ENCODE results near the gene HES1.
"Not testable (repeated sequence)": the region's sequence is repeated elsewhere in the genome, so short reads cannot be mapped to it uniquely, and the experiment has no call there.

HES1 gene, protein sequence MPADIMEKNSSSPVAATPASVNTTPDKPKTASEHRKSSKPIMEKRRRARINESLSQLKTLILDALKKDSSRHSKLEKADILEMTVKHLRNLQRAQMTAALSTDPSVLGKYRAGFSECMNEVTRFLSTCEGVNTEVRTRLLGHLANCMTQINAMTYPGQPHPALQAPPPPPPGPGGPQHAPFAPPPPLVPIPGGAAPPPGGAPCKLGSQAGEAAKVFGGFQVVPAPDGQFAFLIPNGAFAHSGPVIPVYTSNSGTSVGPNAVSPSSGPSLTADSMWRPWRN

DNA sequence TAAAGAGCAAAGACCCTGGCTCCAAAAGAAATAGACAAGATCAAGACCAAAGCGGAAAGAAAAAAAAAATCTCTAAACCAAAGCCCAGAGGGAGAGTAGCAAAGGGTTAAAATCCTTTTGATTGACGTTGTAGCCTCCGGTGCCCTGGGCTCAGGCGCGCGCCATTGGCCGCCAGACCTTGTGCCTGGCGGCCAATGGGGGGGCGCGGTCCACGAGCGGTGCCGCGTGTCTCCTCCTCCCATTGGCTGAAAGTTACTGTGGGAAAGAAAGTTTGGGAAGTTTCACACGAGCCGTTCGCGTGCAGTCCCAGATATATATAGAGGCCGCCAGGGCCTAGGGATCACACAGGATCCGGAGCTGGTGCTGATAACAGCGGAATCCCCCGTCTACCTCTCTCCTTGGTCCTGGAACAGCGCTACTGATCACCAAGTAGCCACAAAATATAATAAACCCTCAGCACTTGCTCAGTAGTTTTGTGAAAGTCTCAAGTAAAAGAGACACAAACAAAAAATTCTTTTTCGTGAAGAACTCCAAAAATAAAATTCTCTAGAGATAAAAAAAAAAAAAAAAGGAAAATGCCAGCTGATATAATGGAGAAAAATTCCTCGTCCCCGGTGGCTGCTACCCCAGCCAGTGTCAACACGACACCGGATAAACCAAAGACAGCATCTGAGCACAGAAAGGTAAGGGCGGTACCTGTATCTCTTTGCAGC, at the start of gene HES1:
HES1 (plus strand) TSS at position 343 of the 713 bp plus-strand sequence; CDS start at position 576, 233 bp downstream.
- DNase-seq (ENCODE audit: low read depth, low spot score) = no peak

DNA sequence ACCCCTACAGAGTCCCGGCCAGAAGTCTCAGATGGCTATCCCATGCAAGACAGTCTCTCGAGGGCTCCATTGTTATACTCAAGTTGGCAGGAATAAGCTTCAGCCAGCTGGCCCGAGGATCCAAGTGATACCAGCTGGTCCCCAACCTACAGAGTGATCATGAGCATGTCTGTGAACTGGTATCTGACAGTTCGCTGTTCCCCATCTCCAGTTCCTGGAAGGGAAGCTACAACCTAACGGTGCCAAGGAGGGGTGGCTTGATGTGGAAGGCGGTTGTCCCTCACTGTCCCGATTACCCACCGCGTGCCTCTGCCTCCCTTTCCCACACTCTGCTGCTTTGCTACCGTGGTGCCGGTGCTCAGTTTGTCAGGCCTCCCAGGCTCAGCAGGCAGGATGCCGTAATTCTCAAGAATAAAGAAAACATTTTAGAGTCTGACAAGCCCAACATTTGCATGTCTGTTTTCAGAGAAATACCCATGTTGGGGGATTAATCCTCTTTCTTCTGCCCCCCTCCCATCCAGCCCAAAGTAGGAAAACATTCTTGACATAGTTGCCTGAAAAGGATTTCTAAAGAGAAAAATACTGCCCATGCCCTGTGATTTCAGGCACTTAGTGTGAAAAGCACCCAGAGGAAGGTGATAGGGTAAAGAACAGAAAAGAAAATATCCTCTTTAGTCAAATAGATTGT, 49.4 kb upstream of the HES1 start:
- no peak for DNase-seq (ENCODE audit: low read depth, low spot score)

DNA sequence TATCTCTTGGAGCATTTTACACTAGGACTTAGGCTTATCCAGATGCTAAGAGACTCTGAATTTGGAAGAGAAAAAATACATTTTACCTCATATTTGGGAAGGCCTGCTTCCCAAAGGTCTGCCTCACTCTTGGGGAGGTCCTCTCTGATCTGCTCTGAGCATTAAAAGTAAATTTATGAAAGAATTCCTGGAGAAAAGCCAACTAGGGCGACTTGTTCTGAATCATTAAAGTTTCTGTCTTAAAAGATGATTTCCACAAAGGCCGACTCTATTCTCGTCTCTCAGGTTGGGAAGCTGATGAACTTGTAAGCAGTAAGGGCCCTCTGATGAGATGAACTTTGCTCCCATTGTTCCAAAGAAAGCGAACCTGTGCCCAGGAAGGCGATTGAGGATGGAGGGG, 48.7 kb upstream of the HES1 start:
- DNase-seq (ENCODE audit: low read depth, low spot score) = no peak

DNA sequence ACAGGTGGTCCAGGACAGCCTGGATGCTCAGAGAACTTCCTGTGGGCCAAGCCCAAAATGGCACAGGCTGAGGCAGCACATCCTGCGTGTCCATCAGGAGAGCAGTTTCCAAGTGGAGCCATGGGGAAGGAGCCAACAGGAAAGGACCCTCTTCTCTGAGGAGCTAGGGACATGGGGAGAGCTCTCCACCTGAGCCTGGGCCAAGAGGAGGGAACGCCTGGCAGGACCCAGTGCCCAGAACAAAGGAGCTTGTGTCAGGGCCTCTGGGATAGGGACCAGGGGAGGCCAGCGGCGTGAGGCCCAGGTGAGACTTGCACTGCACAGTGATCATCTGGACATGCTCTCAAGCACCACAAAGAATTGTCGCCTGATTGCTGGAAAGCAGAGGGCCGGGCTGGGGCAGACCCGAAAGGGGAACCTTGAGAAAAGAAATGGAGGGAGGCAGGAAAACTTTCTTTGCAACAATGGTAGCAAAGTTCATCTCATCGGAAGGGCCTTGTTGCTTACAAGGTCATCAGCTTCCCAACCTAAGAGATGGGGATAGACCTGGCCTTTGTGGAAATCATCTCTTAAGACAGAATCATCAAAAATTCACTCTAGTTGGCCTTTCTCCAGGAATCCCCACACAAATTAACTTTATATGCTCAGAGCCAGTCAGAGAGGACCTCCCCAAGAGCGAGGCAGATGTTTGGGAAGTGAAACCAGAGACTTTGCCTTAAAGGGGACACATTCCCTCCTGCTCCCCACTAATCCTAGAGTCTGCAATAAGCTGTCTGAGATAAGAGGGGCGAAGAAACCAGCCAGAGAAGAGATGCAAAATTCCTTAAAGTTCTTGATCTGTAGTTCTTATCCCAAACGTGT, 47.7 kb upstream of the HES1 start:
- no peak for DNase-seq (ENCODE audit: low read depth, low spot score)

DNA sequence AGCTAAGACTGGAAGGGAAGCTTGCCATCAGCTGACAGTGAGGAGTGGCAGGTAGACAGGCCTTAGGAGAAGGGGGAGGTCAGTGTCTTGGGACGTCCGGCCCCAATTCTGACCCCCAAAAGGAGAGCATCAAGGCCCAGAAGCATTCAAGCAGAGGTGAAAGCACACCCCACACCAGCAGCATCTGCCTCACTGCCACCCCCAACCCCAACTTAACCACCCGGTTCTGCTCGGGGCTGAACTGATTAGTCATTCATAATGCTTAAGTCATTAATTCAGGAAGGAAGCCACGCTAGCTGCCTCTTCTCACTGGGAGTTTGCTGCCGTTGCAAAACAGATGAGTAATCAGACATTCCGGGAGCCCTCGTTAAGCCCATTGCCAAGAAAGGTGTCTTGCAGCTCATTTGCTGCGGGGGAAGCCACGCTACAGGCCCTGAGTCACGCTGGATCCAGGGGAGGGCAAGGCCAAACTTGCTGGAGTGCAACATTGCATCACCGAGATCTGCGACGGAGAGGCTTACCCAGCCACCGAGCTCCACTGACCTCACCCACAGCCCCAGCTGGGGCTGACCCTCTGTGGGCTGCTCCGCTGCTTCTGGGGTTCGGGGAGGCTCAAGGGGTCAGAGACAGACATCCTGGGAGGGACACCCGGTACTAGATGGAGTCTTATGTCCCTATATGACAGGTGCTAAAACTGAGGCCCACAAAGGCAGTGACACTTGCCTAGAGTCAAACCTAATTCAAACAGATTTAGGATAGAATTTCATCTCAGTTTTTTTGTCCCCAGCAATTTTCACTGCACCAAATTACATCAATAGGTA, 46.4 kb upstream of the HES1 start:
- no peak for DNase-seq (ENCODE audit: low read depth, low spot score)

DNA sequence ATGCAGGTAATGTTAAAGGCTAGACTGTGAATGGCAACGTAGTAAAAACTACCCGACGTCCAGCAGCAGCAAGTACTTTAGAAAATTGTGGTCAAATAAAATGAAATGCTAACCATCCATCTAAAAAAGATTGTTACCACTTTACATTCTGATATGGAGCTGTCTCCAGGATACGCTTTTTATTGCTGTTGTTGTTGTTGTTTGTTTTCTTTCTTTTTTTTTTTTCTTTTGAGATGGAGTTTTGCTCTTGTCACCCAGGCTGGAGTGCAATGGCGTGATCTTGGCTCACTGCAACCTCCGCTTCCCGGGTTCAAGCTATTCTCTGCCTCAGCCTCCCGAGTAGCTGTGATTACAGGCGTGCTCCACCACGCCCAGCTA, 45.8 kb upstream of the HES1 start:
- DNase-seq (ENCODE audit: low read depth, low spot score) = not testable (repeated sequence)

DNA sequence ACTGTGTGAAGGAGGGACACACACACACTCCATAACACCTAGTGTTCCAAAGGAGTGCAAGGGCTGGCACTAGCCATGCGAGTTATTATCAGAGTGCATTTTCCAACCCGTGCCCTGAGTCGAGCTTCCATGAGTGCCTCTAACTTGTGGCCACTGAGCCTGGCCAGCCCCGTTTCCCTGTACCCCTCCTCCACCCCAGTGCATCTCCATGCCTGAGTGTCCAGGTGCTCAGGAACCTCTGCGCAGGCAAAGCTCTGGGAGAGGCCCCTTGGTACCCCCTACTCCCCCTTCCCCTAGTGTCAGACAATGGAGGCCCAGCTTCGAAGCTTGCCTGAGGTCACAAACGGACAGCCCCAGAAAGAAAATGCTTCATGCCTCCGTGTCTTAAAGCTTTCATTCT, 45.2 kb upstream of the HES1 start:
- no peak for DNase-seq (ENCODE audit: low read depth, low spot score)

DNA sequence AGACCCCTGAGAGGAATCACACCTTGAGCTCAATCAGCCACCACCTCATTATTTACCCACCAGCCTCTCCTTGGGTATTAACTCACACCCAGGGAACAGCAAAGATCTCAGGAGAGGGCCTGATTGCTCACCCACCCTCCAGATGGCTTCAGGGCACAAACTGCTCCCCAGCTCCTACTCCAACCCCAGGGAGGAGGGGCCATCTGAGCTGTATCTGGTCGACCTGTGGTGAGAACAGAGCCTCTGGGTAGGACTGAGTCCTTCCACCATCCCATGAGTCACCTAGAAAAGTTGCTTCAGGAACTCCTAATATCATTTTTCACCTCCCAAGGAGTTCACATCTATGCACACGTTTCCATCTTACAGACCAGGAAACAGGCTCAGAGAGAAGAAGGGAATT, 44.8 kb upstream of the HES1 start:
- DNase-seq (ENCODE audit: low read depth, low spot score) = no peak

DNA sequence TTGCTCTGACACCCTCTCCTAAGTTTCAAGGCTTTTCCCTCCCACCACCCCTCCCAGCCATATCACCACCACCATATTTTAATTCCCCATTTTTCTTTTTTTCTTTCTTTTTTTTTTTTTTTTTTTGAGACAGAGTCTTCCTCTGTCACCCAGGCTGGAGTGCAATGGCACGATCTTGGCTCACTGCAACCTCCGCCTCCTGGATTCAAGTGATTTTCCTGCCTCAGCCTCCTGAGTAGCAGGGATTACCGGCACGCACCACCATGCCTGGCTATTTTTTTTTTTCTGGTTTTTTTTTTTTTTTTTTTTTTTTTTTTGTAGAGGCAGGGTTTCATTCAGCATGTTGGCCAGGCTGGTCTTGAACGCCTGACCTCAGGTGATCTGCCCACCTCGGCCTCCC, 44.1 kb upstream of the HES1 start:
- DNase-seq (ENCODE audit: low read depth, low spot score) = not testable (repeated sequence)

DNA sequence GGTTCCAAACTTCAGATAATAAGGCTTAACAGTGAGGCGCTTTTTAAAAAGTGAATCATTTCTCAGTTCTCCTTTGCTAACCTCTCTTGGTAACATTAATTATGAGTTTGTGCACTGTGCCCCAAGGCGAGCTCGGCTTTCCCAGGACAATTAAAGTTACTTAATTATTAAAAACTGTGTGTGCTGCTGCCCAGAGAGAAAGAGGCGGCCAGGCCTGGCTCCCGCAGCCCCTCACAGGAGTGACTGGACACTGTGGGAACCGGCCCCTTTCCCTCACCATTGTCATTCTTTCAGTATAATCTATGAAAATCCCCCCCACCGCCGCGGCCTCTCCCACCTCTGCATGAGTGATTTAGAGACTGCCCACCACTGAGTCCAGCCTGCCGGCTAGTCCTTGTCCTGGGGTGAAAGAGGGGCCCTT, 43.1 kb upstream of the HES1 start:
- no peak for DNase-seq (ENCODE audit: low read depth, low spot score)

DNA sequence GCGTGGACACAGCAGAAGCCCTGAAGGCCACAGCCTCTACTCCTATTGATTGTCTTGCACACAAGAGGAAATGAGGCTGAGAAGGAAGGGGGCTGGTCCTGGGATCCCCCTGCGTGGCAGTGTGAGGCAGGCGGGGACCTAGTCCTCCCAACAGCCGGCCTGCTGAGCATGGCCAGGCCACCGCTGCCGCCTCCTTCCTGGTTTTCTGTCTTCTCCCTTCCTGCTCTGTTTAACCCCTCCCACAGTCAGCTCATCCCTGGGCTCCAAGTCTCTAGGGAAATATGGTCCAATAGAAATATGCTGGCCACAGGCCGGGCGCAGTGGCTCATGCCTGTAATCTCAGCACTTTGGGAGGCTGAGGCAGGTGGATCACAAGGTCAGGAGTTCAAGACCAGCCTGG, 42.1 kb upstream of the HES1 start:
- no peak for DNase-seq (ENCODE audit: low read depth, low spot score)

DNA sequence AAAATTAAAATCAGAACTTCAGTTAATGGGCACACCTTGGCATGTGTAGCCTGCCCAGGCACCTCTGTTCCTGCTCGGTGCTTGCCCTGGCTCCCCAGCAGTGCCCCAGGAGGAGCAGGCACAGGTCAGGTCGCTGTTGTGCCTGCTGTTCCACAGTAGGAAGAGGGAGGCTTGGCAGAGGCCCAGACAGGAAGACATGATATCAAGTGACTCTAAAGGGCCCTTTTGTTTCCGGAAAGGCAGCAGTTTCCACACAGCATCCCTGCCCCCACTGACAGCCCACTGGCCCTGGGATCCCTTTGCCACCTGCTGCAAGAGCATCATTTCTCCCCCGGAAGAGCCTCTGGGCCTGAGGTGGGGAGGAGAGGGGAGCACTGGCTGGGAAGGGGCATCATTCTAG, 40.5 kb upstream of the HES1 start:
- no peak for DNase-seq (ENCODE audit: low read depth, low spot score)

DNA sequence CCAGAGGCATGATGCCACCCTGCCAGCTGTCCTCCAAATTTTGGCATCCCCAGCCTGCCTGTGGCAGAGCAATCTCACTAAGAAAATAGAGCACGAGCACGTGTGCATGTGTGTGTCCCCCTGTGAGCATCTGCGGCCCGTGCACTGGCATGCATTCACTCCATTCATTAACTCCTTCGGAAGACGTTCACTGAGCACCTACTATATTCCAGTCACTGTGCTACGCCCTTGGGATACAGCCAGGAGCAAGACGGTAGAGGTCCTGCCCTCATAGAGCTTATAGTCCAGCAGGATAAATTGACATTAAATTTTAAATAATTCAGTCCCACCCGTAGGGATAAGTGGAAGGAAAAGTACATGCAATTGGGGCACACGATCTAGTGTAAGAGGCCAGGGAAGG, 40.0 kb upstream of the HES1 start:
- DNase-seq (ENCODE audit: low read depth, low spot score) = no peak

DNA sequence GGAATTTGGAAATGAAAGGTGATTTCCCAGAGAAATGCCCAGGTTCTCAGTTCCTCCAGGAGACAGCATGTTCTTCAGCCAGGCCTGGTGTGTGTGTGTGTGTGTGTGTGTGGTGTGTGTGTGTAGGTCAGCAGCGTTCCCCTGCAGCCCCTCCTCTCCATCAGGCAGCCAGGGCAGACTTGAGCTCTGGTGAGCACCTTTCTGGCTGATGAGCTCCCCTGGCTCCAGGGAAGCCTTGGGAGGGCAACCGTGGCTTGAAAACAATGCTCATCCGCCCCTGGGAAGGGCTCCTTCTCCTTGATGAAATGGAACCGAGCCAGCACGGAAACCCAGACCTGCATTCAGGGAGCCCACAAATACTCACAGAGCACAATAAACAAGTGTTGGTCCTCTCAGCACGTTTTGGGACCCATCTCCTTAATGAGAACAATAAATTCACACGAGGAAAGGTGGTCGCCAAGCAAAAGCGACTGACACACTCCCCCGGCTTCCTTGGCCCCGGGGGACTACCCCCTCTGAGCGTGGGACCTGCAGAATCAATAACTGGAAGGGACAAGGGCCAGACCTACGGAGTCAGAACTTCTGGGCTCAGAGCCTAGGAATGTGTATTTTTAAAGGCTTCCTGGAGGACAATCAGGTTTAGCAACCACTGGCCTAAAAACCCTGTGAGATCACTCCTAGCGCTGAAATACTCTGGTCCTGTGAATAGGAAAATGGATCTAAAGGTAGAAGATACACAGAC, 38.6 kb upstream of the HES1 start:
- no peak for DNase-seq (ENCODE audit: low read depth, low spot score)

DNA sequence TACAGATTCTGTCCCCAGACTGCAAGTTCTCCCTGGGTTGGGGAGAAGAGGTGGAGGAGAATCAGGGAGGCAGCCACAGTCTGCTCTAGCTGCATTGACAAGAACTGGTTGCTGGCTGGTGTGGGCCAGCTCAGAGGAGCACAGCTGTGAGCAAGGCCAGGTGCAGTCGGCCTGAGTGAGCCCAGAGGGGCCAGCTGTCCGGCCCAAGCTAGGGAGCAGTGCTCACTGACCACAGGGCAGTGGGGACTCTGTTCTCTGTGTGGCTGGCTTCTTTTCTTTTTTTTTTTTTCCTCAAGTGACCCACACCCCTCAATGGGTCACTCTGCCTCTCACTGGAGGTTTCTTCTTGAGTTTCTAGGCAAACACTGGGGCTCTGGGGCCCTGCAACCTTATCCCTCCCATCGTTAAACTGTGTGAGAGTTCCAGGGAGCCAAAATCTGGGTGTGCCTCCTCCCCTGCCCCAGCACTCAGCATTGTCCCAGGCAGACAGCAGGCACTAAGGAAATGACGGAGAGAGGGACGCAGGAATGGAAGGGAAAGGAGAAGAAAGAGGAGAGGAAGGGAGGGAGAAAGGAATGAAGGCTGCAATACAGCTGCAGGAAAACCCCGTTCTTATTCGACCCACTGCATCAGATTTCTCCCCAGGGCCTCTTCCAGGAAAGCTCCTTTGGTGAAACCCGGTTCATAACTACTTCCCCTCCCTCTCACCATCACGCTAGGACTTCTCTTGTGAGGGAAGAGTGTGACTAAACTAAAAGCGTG, 37.7 kb upstream of the HES1 start:
- DNase-seq (ENCODE audit: low read depth, low spot score) = no peak

DNA sequence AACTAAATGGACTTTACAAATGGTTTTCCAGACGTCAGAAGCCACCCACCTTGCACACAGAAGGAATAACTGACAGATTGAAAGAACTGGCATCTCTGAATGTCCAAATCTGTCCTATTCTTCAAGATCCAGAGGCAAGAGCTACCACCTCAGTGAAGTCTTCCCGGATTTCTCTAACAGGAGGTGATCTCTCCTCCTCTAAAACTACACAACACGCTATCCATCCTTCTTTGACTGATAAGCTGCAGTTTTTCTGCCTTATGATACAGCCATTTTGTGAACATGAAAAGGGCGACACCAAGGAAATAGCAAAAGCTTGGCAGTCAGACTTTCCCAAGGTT, 37.1 kb upstream of the HES1 start:
- no peak for DNase-seq (ENCODE audit: low read depth, low spot score)

DNA sequence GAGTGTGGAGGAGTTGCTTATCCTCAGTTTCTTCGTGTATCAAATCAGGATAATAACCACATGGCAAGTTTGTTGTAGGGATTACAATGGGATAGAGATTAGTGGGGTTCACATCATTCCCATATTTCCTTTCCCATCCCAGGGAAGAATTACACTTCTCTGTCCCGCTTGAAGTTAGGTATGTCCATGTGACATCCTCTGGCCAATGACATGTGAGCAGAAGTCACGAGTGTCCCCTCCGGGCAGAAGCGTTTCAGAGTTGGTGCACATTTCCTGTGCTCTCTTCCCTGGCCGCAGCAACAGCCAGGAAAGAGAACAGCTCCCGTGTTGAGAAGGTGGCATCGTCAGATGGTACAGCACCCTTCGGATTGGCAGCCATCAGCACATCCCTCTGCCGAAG, 36.7 kb upstream of the HES1 start:
- DNase-seq (ENCODE audit: low read depth, low spot score) = no peak

DNA sequence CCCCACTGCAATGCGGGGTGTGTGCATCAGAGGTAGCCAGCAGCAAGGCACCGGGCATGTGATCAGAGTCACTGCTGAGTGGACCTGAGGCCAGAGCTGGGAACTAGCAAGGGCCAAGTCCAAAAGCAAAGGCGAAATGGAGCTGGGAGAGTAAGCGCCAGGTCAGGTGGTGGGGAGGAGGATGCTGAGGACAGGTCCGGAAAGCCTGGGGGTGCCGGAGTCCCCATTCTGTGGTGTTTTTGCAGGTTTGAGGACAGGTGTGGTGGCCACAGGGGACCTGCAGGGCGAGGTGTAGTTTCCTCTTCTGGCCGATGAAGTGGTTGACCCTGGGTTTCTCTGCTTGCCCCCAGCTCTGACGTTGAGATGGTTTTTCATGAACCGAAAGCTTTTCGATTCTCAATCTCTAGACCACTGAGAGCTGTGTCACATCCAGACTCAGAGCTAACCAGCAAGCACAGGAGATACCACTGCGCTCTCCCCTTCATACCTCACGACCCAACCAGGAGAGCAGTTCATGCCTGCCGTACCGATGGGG, 35.0 kb upstream of the HES1 start:
- no peak for DNase-seq (ENCODE audit: low read depth, low spot score)
